ENCODE results near the gene CDC6.

The CDC6 gene

DNA sequence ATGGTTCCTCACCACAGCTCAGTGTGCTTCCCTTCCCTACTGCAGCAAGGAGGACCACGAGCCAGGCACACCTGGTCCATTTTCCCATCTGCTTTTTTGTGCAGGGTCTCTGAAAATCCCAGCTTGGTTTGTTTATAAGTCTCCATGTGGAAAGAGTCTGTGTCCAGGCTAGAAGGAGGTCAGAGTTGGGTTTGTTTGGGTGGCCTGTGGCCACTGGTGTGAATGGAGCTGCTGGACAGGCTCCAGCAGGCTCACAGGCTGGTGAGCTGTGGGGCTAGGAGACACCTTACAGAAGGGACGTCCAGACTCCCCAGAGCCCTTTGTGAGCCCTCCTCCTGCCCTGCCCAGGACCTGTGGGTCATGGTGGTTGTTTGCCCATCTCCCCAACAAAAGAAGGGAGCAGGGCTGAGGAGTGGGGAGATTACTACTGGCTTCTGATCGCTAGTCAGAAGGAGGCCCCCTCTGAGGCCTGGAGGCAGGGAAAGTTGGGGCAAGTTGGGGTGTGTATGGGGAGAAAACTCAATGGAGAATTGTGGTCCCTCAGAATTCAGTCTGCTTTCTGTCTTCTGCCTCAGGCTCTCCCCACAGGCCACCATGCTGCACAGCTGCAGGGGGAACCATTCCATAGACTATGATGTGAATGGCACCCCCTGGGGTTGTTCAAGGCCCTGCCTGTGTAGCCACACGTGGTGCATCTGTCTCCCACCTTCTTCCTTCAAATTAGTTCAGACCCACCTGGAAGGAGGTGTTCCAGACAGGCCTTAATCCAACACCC lies 25.4 kb downstream of the CDC6 start (continued):
- TF ChIP-seq, protein P1, sequence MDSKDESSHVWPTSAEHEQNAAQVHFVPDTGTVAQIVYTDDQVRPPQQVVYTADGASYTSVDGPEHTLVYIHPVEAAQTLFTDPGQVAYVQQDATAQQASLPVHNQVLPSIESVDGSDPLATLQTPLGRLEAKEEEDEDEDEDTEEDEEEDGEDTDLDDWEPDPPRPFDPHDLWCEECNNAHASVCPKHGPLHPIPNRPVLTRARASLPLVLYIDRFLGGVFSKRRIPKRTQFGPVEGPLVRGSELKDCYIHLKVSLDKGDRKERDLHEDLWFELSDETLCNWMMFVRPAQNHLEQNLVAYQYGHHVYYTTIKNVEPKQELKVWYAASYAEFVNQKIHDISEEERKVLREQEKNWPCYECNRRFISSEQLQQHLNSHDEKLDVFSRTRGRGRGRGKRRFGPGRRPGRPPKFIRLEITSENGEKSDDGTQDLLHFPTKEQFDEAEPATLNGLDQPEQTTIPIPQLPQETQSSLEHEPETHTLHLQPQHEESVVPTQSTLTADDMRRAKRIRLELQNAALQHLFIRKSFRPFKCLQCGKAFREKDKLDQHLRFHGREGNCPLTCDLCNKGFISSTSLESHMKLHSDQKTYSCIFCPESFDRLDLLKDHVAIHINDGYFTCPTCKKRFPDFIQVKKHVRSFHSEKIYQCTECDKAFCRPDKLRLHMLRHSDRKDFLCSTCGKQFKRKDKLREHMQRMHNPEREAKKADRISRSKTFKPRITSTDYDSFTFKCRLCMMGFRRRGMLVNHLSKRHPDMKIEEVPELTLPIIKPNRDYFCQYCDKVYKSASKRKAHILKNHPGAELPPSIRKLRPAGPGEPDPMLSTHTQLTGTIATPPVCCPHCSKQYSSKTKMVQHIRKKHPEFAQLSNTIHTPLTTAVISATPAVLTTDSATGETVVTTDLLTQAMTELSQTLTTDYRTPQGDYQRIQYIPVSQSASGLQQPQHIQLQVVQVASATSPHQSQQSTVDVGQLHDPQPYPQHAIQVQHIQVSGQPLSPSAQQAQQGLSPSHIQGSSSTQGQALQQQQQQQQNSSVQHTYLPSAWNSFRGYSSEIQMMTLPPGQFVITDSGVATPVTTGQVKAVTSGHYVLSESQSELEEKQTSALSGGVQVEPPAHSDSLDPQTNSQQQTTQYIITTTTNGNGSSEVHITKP (tag by site-specific recombination; IDR thresholded peaks at IDR 0.05), result peak; percentile 39; the same call in 1 of the 2 replicates

DNA sequence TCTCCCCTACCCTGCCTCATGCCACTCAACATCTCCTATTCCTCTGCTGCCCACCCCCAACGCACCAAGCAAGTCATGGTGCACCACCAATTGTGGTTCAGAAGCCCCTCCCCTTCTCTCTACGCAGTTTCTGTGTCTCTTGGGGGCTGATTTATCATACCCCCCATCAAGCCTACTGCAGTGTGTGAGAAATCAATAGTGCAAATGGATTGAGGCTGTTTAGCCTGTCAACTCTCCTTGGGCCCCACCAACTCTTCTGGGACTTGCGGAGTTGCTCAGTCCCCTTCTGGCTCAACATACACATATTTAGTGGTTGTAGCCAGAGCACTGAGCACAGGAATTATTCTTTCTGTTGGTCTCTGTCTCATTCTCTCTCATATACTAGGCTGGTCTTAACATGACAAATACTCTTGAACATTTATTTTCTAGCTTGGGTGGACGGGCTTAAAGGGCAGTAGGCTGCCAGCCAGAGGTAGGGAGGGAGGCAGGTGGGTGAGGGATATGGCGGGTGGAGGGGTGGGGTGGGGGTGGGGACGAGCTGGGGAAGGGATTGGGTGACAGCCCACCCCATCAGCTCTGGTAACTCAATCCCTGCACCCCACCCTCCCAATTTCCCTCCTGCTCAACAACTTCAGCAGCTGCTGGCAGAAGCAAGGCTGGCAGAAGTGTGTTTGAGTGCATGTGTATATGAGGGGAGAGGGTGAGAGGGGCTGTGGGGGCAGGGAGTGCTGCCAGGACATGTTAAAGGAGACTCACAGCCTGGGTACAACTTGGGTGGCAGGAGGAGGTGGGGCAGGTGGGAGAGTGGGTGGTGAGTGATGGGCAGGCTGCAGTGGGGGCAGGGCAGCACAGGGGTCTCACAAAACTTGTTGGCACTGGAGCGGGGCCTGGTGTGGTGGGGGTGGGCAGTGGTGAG lies 26.2 kb downstream of the CDC6 start:
- Histone ChIP-seq H3K4me3 (ENCODE audit: low read depth, low read length) (no peak overlapping the region), H3K4me1 (ENCODE audit: control insufficient read depth, insufficient read depth, low read length) (peaks cover 21% of the 10 kb centered on the region), H3K36me3 (ENCODE audit: control insufficient read depth in 2 of 2, insufficient read depth in 1 of 2, low read length in 2 of 2) (no peaks in the 10 kb centered on the region), H3K27ac (ENCODE audit: extremely low read depth, low read depth, low read length) (no peak overlapping the region), H3K9me3 (ENCODE audit: control insufficient read depth, insufficient read depth, low read depth, low read length) (no peaks in the 10 kb centered on the region)
- ChIA-PET POLR2A (interaction anchor here (0.6 to 4.0 kb wide), 6 partner anchors 9 to 43 kb away, joined by 3 to 33 read pairs (median 4); no protein-coding TSS in a partner anchor), CTCF (interaction anchor here (4.1 to 16.6 kb wide), 2 partner anchors 11 to 45 kb away, joined by 30 to 453 read pairs; partner anchors contain the start of gene GJD3)
- TF ChIP-seq EGR2 (tag by site-specific recombination; IDR thresholded peaks at IDR 0.05; ENCODE audit: low read depth) (peak; percentile 73), SP2 (tag by site-specific recombination; IDR thresholded peaks at IDR 0.05) (0 out of 2 replicates have a peak, but pooled peaks have one; percentile 10), TCF7L2 (IDR thresholded peaks at IDR 0.05; ENCODE audit: borderline replicate concordance, low read depth, low read length) (no peak), ZNF335 (tag by site-specific recombination; conservative IDR thresholded peaks at IDR 0.05) (0 out of 2 replicates have a peak, but pooled peaks have one; percentile 18), SETDB1 (IDR thresholded peaks at IDR 0.05; ENCODE audit: insufficient read length, low read length) (no peak), MEIS1 (CRISPR knock-in tag; IDR thresholded peaks at IDR 0.05; ENCODE audit: borderline replicate concordance) (no peak), GLIS1 (tag by site-specific recombination; IDR thresholded peaks at IDR 0.05) (peak; percentile 99), ZNF768 (tag by site-specific recombination; IDR thresholded peaks at IDR 0.05) (no peak), ZNF510 (tag by site-specific recombination; IDR thresholded peaks at IDR 0.05; ENCODE audit: insufficient replicate concordance) (no peak), ZNF140 (tag by site-specific recombination; IDR thresholded peaks at IDR 0.05) (no peak), GLIS2 (tag by site-specific recombination; IDR thresholded peaks at IDR 0.05) (peak; percentile 72; the same call in 1 of the 2 replicates), ZNF19 (tag by site-specific recombination; IDR thresholded peaks at IDR 0.05; ENCODE audit: low read depth) (no peak), ZBTB7A (tag by site-specific recombination; IDR thresholded peaks at IDR 0.05; ENCODE audit: low read depth) (no peak), ZNF623 (tag by site-specific recombination; IDR thresholded peaks at IDR 0.05) (no peak), ZNF324 (tag by site-specific recombination; IDR thresholded peaks at IDR 0.05) (no peak), ZNF585B (tag by site-specific recombination; IDR thresholded peaks at IDR 0.05) (no peak), ZNF626 (tag by site-specific recombination; IDR thresholded peaks at IDR 0.05) (no peak), ZNF558 (tag by site-specific recombination; IDR thresholded peaks at IDR 0.05) (0 out of 2 replicates have a peak, but pooled peaks have one; percentile 44), ZNF701 (tag by site-specific recombination; IDR thresholded peaks at IDR 0.05) (no peak), ZNF785 (tag by site-specific recombination; IDR thresholded peaks at IDR 0.05) (no peak), OSR2 (tag by site-specific recombination; IDR thresholded peaks at IDR 0.05) (no peak), ZIC2 (tag by site-specific recombination; IDR thresholded peaks at IDR 0.05) (peak; percentile 81), ZNF596 (tag by site-specific recombination; IDR thresholded peaks at IDR 0.05) (no peak), SP7 (tag by site-specific recombination; IDR thresholded peaks at IDR 0.05) (no peak)
- TF ChIP-seq, protein P2, sequence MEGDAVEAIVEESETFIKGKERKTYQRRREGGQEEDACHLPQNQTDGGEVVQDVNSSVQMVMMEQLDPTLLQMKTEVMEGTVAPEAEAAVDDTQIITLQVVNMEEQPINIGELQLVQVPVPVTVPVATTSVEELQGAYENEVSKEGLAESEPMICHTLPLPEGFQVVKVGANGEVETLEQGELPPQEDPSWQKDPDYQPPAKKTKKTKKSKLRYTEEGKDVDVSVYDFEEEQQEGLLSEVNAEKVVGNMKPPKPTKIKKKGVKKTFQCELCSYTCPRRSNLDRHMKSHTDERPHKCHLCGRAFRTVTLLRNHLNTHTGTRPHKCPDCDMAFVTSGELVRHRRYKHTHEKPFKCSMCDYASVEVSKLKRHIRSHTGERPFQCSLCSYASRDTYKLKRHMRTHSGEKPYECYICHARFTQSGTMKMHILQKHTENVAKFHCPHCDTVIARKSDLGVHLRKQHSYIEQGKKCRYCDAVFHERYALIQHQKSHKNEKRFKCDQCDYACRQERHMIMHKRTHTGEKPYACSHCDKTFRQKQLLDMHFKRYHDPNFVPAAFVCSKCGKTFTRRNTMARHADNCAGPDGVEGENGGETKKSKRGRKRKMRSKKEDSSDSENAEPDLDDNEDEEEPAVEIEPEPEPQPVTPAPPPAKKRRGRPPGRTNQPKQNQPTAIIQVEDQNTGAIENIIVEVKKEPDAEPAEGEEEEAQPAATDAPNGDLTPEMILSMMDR (tag by site-specific recombination; IDR thresholded peaks at IDR 0.05), result no peak
- TF ChIP-seq, protein P3, sequence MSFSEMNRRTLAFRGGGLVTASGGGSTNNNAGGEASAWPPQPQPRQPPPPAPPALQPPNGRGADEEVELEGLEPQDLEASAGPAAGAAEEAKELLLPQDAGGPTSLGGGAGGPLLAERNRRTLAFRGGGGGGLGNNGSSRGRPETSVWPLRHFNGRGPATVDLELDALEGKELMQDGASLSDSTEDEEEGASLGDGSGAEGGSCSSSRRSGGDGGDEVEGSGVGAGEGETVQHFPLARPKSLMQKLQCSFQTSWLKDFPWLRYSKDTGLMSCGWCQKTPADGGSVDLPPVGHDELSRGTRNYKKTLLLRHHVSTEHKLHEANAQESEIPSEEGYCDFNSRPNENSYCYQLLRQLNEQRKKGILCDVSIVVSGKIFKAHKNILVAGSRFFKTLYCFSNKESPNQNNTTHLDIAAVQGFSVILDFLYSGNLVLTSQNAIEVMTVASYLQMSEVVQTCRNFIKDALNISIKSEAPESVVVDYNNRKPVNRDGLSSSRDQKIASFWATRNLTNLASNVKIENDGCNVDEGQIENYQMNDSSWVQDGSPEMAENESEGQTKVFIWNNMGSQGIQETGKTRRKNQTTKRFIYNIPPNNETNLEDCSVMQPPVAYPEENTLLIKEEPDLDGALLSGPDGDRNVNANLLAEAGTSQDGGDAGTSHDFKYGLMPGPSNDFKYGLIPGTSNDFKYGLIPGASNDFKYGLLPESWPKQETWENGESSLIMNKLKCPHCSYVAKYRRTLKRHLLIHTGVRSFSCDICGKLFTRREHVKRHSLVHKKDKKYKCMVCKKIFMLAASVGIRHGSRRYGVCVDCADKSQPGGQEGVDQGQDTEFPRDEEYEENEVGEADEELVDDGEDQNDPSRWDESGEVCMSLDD (tag by site-specific recombination; IDR thresholded peaks at IDR 0.05), result no peak

Data from HEK293 (cell line).